B cell (primary cell): Measurements from ENCODE around the gene NFE2L1. TPM values are rescaled to one million over a fixed set of nuclear protein-coding genes. Genes with fewer than 3 reads are reported as not detected.
"Not testable (repeated sequence)": the region's sequence is repeated elsewhere in the genome, so short reads cannot be mapped to it uniquely, and the experiment has no call there.

Source experiments
- ATAC-seq: fragments of 200-7000 bp; cut with Tn5 transposase; one replicate; pipeline ENCODE4 v1.10.0; 2021; ENCODE audit warnings: low read depth, mild to moderate bottlenecking, moderate number of reproducible peaks, moderate library complexity
- CTCF ChIA-PET: fragments of 350-600 bp; sonication (Branson Sonifier 250); formaldehyde crosslinking; loops from one replicate; lab custom pipeline; 2021; ENCODE audit warnings: antibody characterized with exemption, inconsistent platforms; lab: Charles Lee
- POLR2A ChIA-PET: fragments of 350-600 bp; sonication (Branson Sonifier 250); formaldehyde crosslinking; loops from one replicate; lab custom pipeline; 2021; ENCODE audit warnings: antibody characterized with exemption; lab: Charles Lee
- DNase-seq: peaks from one replicate; pipeline ENCODE4 v3.0.0; 2013
- H2AFZ ChIP-seq: 2 replicates; pipeline ENCODE4 v1.6.1; 2012; ENCODE audit warnings: mild to moderate bottlenecking, low read depth, low read length; ENCODE audit not compliant: insufficient read depth, poor library complexity, severe bottlenecking
- H3K27ac ChIP-seq, 2 donors: 1 replicate in 1 of 2; 2 replicates in 1 of 2; pipeline ENCODE4 v1.5.1; 2012 to 2013; ENCODE audit warnings: low read length in 2 of 2, mild to moderate bottlenecking in 2 of 2, moderate library complexity in 1 of 2
- H3K27me3 ChIP-seq, 4 experiments: fragments of 200-600 bp in 1 of 4; sonication (generic) in 1 of 4; replicated peaks in 1 of 4; 1 replicate in 2 of 4; 2 replicates in 2 of 4; pipeline versions ENCODE4 v1.6.1 to v1.7.0; 2013 to 2016; ENCODE audit warnings: low read length in 3 of 4, mild to moderate bottlenecking in 2 of 4, mixed read lengths in 1 of 4, moderate library complexity in 1 of 4; ENCODE audit not compliant: insufficient read depth in 4 of 4, control insufficient read depth in 3 of 4; ENCODE audit errors: control extremely low read depth in 1 of 4
- H3K36me3 ChIP-seq, 2 experiments: replicated peaks in 1 of 2; 1 replicate in 1 of 2; 2 replicates in 1 of 2; pipeline versions ENCODE4 v1.6.1 to v1.7.1; 2013; ENCODE audit warnings: low read length in 1 of 2; ENCODE audit not compliant: insufficient read depth in 2 of 2, control insufficient read depth in 1 of 2; ENCODE audit errors: control extremely low read depth in 1 of 2, extremely low read depth in 1 of 2
- H3K4me1 ChIP-seq, 2 donors: fragments of 200-600 bp in 1 of 2; sonication (generic) in 1 of 2; 1 replicate in 1 of 2; 2 replicates in 1 of 2; pipeline versions ENCODE4 v1.5.1 to v1.6.1; 2013 to 2017; ENCODE audit warnings: low read length in 2 of 2; ENCODE audit not compliant: control insufficient read depth in 2 of 2, insufficient read depth in 2 of 2
- H3K4me2 ChIP-seq: replicated peaks from 2 replicates; pipeline ENCODE3; 2012; ENCODE audit warnings: mild to moderate bottlenecking, low read depth, low read length; ENCODE audit not compliant: poor library complexity, severe bottlenecking
- H3K4me3 ChIP-seq, 5 experiments: fragments of 200-600 bp in 1 of 5; sonication (generic) in 1 of 5; 1 replicate in 3 of 5; 2 replicates in 2 of 5; pipeline versions ENCODE4 v1.5.1 to v1.7.0; 2011 to 2016; ENCODE audit warnings: low read length in 4 of 5, mild to moderate bottlenecking in 4 of 5, low read depth in 2 of 5, control low read depth in 1 of 5, moderate library complexity in 1 of 5; ENCODE audit not compliant: insufficient read depth in 1 of 5; ENCODE audit errors: control extremely low read depth in 1 of 5, extremely low read depth in 1 of 5
- H3K79me2 ChIP-seq: fragments of 200-600 bp; sonication (generic); one replicate; pipeline ENCODE4 v1.6.0; 2016; ENCODE audit warnings: low read length; ENCODE audit not compliant: control insufficient read depth, insufficient read depth
- H3K9ac ChIP-seq: fragments of 200-600 bp; sonication (generic); 2 replicates; pipeline ENCODE4 v1.6.1; 2017; ENCODE audit warnings: mild to moderate bottlenecking, low read length, moderate library complexity
- H3K9me3 ChIP-seq, 3 donors: one replicate each; pipeline versions ENCODE4 v1.6.1 to v1.7.1; 2013; ENCODE audit warnings: low read length in 2 of 3; ENCODE audit not compliant: control insufficient read depth in 2 of 3, insufficient read depth in 1 of 3; ENCODE audit errors: control extremely low read depth in 1 of 3
- H4K20me1 ChIP-seq: 2 replicates; pipeline ENCODE4 v1.6.0; 2012; ENCODE audit warnings: mild to moderate bottlenecking, low read length; ENCODE audit not compliant: insufficient read depth, control insufficient read depth, poor library complexity, severe bottlenecking
- H3K27ac Mint-ChIP-seq: one replicate; pipeline ENCODE4 v1.8.0; 2021; ENCODE audit warnings: mixed read lengths
- H3K27me3 Mint-ChIP-seq: one replicate; pipeline ENCODE4 v1.8.0; 2021; ENCODE audit warnings: mixed read lengths
- H3K4me1 Mint-ChIP-seq: one replicate; pipeline ENCODE4 v1.8.0; 2021; ENCODE audit warnings: mixed read lengths
- H3K4me3 Mint-ChIP-seq: one replicate; pipeline ENCODE4 v1.8.0; 2021; ENCODE audit warnings: mixed read lengths
- H3K9me3 Mint-ChIP-seq: one replicate; pipeline ENCODE4 v1.8.0; 2022; ENCODE audit warnings: mixed read lengths; ENCODE audit not compliant: insufficient read depth
- CTCF ChIP-seq: fragments of 200-600 bp; IDR thresholded peaks from one replicate; pipeline ENCODE4 v1.8.0; 2022; ENCODE audit warnings: antibody characterized with exemption, mild to moderate bottlenecking
- EZH2 ChIP-seq: IDR thresholded peaks from 2 replicates; pipeline ENCODE4 v1.6.1; 2012; ENCODE audit warnings: borderline replicate concordance, low read depth, mild to moderate bottlenecking, moderate library complexity, low read length; ENCODE audit not compliant: insufficient read depth, poor library complexity, severe bottlenecking
- WGBS: methylation state at CpG from one replicate; pipeline ENCODE4 v1.1.5; 2013; ENCODE audit warnings: missing lambda C conversion rate; ENCODE audit not compliant: insufficient coverage; 5-methylcytosine and 5-hydroxymethylcytosine counted together
- intact Hi-C: fragments of 100-400 bp; cut with micrococcal nuclease; formaldehyde crosslinking; loops from one replicate; pipeline ENCODE4 v1.10.0; 2022
- polyA plus RNA-seq: library from polyadenylated mRNA; depleted of rRNA; stranded (reverse); fragments of >200 nt; gene quantifications from 2 replicates; pipeline ENCODE4 v1.2.3, GENCODE V29; 2012
- total RNA-seq, 2 donors: library from RNA; stranded (reverse); fragments of 120-200 nt in 1 of 2; gene quantifications; 1 replicate in 1 of 2; 2 replicates in 1 of 2; pipeline versions ENCODE4 v1.2.3 to v1.2.4, GENCODE V29; 2013 to 2022

The NFE2L1 gene
- total and polyA plus RNA-seq, 2 donors (not counting 1 experiment from before 2014, with no cell fraction given): 25.2 to 66.4 TPM

- Histone ChIP-seq H3K36me3 (no peaks in the 10 kb centered on the region), H3K27ac (no peak overlapping the region), H2AFZ (no peak overlapping the region), H3K9ac (no peak overlapping the region), H3K79me2 (no peaks in the 10 kb centered on the region), H4K20me1 (no peaks in the 10 kb centered on the region), H3K9me3 (peaks cover 0 to 3% (median 0%) of the 10 kb centered on the region in 3 donors), H3K4me1 (peaks cover 14% of the 10 kb centered on the region in 2 donors), H3K4me2 (no peak overlapping the region), H3K4me3 (no peak overlapping the region), H3K27me3 (peaks cover 0 to 55% (median 18%) of the 10 kb centered on the region in 4 experiments)
- no peak overlapping the region for H3K27ac Mint-ChIP-seq
- DNase-seq: no peak
- intact Hi-C loops: no loop called here
- ChIA-PET POLR2A (interaction anchor here (0.6 kb wide), 2 partner anchors 32 to 72 kb away, joined by 3 read pairs; no protein-coding TSS in a partner anchor), CTCF (interaction anchor here (1.3 to 3.7 kb wide), 4 partner anchors 37 to 175 kb away, joined by 3 to 20 read pairs (median 6); partner anchors contain the start of gene SCRN2)
- ATAC-seq: no peak
- no peaks in the 10 kb centered on the region for H3K9me3 Mint-ChIP-seq
- peaks cover 28% of the 10 kb centered on the region for H3K4me1 Mint-ChIP-seq
- H3K4me3 Mint-ChIP-seq: no peak overlapping the region
- no peak for TF ChIP-seq EZH2
- no peak for TF ChIP-seq CTCF
- 75% methylated on average over 2 of the region's 2 CpGs for WGBS
- H3K27me3 Mint-ChIP-seq: peaks cover 22% of the 10 kb centered on the region
Measured at GRCh38 chr17:48016112-48016511, 32.0 kb upstream of the NFE2L1 start.

- DNase-seq, H3K27ac ChIP-seq, H3K9me3 ChIP-seq, H3K4me2 ChIP-seq, H3K4me3 ChIP-seq, H3K4me1 ChIP-seq, H3K9ac ChIP-seq, intact Hi-C loops, H3K79me2 ChIP-seq, ATAC-seq, H3K9me3 Mint-ChIP-seq, H3K36me3 ChIP-seq, H4K20me1 ChIP-seq, H2AFZ ChIP-seq: not testable (repeated sequence)
- H3K27me3 ChIP-seq: peaks cover 0 to 55% (median 17%) of the 10 kb centered on the region in 4 experiments
- Mint-ChIP-seq H3K4me1 (peaks cover 15% of the 10 kb centered on the region), H3K27me3 (peaks cover 23% of the 10 kb centered on the region), H3K4me3 (peak overlapping the region; percentile 76), H3K27ac (peak overlapping the region; percentile 89)
- 92% methylated on average over 1 of the region's 4 CpGs for WGBS
- ChIA-PET POLR2A (interaction anchor here (1.0 kb wide), 1 partner anchor 71 kb away, joined by 4 read pairs; no protein-coding TSS in a partner anchor), CTCF (interaction anchor here (1.0 to 4.7 kb wide), 15 partner anchors 8 to 334 kb away, joined by 3 to 54 read pairs (median 5); partner anchors contain the start of genes CDK5RAP3 and SNX11)
Measured at GRCh38 chr17:48017817-48018158, 30.4 kb upstream of the NFE2L1 start.
